Measurements from ENCODE around the gene MAPK1.
"Not testable (repeated sequence)": the region's sequence is repeated elsewhere in the genome, so short reads cannot be mapped to it uniquely, and the experiment has no call there.

The MAPK1 gene

DNA sequence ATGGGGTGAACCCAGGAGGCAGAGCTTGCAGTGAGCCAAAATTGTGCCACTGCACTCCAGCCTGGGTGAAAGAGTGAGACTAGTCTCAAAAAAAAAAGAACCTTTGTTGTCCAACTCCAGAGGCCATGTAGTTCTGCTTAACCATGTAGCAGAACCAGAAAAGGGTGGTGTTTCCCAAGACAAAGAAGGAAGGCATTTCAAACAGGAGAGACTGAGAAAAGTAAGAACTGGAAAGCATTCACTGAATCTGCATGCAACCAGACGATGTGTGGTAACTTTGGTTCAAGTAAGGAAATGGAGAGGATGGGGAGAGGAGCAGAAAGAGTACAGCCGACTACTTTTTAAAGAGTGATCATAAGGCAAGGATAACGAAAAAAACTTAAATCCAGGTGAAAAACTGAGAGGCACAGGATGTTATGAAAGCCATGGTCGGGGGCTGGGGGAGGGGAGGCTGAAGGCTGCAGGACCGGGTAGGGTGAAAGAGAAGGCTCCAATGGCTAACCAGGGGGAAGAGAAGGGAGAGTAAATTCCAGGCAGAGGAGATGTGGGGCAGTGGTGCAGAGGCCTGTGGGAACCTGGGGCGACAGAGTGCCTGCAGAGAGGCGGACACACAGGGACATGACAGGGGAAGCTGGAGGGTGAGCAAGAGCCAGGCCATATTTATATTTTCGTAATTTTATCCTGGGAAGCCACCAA is 48.8 kb downstream of the MAPK1 start:
- no peak for DNase-seq

DNA sequence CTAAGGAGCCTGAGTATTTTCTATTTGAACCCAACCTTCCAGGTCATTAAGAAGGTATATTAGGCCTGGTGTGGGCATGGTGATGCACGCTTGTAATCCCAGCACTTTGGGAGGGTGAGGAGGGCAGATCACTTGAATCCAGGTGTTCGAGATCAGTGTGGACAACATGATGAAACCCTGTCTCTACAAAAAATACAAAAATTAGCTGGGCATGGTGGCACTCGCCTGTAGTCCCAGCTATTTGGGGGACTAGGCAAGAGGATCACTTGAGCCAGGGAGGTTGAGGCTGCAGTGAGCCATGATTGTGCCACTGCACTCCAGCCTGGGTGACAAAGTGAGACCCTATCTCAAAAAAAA is 50.0 kb downstream of the MAPK1 start:
- DNase-seq, result not testable (repeated sequence)

DNA sequence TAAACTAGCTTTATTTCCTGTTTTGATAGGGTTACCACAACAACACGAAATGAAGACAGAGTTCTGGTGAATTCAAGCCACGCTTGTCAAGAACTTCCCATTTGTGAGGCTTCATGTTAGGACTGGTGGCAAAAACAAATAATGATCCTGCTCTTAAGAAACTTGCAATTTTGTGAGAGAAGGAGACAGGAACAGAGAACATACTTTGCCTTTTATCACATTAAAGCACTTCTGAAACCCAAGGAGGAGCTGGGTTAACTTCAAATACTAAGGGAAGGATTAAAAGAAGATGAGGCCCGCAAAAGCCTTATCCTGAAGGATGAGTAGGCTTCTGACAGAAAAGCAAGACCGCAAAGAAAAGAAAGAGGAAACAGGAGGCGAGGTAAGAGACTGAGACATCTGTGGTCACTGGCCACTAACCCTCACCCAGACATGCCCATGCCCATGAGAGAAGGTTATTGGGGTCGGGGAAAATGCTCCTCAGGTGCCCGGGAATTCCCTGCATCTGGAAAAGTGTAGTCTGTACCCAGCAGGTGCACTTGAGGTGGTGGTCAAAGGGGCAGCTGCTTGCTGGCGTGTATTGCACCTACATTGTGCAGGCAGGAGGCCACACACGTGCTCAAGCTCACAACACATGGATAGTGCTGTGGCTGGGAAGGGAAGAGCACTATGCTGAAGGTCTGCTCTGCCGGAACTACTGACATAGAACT is 50.5 kb downstream of the MAPK1 start:
- no peak for DNase-seq

DNA sequence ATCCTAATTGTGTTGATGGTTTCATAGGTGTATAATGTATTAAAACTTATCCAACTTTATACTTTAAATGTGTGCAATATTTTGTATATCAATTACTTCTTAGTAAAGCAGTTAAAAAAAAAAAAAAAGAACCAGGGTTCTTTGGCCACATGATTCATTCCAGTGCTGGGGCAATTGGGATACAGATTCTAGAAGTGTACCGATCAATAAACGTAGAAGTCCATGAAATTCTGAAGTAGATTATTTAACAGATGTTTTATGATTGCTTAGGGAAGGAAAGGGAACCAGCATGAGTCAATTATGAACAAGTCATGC is 51.0 kb downstream of the MAPK1 start:
- DNase-seq, result no peak

DNA sequence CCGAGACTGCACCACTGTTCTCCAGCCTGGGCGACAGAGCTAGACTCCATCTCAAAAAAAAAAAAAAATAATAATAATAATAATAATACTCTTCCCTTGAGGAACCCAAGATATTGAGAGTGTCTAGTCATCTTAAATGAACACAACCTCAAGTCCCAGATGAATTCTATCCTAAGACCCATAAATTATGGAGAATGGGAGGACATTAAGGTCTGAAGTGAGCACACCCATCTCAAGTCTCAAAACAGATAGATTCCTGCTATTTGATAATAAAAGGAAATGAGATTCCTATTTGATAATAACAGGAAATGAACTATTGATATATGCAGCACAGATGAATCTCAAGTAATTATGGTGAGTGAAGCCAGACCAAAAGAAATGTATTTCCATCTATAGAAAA is 51.5 kb downstream of the MAPK1 start:
- no peak for DNase-seq

DNA sequence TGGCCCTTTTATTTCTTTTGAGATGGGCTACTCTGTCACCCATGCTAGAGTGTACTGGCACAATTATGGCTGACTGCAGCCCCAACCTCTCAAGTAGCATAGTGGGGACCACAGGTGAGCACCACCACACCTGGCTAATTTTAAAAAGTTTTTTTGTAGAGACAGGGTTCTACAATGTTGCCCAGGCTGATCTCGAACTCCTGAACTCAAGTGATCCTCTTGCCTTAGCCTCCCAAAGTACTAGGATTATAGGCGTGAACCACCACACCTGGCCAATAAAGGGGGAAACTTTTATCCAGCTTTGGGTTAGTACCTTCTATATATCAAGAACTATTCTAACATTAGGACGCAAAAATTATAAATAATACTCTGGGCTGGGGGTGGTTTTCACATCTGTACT is 52.1 kb downstream of the MAPK1 start:
- no peak for DNase-seq

DNA sequence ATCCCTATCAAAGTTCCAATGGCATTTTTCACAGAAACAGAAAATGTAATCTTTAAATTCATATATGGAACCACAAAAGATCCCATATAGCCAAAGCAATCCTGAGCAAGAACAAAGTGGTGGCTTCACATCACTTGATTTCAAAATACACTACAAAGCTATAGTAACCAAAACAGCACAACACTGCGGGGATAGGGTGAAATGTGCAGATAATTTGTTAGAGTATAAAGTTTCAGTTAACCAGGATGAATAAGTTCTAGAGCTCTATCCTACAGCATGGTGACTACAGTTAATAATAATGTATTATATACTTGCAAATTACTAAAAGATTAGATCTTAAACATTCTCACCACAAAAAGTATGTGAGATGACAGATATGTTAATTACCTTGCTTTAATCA is 55.5 kb downstream of the MAPK1 start:
- DNase-seq, result no peak

DNA sequence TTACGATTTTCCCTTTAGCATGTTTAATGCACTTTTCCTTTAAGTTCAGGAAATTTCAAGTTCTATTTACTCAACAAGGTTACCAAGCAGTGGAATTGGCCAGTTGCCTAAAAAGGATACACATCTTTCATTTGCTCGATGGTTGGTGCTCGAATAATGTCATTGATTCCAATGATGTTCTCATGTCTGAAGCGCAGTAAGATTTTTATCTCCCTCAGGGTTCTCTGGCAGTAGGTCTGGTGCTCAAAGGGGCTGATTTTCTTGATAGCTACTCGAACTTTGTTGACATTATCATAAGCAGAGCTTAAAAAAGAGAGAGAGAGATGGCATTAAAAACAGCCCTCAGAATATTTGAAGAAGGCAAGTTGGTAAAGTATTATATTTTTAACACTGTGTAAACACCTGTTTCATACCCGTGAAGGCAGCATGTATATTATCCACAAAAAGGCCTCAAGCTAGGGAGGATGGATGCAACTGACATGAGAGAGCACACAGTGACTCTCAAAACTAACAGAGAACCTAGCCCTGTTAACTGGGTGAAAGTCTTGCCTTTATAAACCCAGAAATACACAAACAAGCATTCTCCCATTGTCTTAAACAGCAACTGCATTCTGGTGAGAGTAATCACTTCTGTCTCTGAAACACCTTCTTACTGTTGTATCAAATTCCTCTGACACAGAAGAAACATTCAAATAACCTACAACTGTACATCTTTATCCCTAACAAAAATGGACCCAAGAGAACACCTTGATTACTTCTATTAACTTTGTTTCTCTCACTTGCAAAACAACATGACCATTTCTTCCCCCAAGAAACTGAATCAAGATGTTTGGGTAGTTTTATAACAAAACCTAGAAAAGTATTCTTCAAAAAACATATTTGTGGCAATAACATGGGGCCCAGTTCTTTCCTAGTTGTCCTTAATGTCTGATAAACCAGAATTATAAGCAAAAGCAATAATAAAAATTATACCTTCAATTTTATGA is 59.6 kb downstream of the MAPK1 start:
- no peak for DNase-seq

DNA sequence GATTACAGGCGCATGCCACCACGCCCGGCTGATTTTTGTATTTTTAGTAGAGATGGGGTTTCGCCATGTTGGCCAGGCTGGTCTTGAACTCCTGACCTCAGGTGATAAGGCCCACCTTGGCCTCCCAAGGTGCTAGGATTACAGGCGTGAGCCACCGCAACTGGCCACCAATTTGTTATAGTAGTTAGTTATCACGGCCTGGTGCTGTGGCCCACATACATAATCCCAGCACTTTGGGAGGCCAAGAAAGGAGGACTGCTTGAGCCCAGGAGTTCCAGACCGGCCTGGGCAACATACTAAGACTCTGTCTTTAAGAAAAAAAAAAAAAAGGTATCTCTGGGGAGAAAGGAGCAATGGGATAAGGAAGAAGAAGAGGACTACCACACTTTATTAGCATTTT is 62.1 kb downstream of the MAPK1 start:
- DNase-seq, result not testable (repeated sequence)

DNA sequence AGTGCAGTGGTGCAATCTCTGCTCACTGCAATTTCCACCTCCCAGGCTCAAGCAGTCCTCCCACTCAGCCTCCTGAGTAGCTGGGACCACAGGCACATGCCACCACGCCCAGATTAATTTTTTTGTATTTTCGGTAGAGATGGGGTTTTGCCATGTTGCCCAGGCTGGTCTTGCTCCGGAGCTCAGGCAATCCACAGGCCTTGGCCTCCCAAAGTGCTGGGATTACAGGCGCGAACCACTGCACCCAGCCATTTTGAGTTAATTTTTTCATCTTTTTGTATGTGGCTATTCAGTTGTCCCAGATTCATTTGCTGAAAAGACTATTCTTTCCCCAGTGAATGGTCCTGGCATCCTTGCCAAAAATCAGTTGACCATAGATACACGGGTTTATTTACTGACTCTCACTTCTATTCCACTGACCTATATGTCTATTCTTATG is 63.6 kb downstream of the MAPK1 start:
- DNase-seq, result no peak

DNA sequence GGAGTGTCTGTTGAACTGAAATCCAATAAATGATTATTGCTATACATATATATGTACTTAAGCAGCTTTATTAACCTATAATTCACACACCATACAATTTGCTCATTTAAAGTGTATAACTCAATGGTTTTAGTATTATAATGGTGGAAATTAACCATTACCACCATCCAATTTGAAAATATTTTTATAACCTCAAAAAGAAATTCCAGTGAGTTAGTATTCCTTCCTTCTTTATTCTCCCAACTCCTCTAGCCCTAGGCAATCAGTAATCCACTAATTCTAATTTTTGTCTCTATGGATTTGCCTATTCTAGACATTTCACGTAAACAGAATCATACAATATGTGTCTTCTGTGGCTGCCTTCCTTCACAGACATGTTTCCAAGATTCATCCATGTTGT is 64.8 kb downstream of the MAPK1 start:
- no peak for DNase-seq

DNA sequence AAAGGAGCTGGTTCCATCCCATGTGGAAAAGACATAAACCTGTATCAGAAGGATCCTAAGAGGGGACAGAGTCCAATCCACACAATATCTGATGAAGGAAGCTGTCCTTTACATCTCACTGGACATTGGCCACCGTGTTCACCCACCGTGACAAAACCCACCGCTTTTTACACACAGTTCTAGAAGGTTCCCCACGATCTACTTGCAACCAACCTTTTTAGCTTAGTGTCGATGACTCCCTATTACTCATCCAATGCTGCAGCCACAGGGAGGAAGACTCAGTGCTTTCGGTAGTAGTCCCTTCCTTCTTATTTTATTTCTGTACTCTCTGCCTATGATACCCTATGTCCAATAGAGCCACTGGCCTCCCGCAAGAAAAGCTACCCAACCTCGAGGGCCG is 65.4 kb downstream of the MAPK1 start:
- no peak for DNase-seq

DNA sequence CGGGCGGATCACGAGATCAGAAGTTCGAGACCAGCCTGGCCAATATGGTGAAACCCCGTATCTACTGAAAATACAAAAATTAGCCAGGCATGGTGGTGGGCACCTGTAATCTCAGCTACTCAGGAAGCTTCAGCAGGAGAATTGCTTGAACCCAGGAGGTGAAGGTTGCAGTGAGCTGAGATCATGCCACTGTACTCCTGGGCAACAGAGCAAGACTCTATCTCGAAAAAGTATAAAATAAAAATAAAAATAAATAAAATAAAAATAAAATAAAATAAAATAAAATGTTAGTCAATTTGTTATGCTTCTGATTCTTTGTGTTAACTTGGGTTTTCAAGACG is 66.2 kb downstream of the MAPK1 start:
- DNase-seq, result not testable (repeated sequence)

DNA sequence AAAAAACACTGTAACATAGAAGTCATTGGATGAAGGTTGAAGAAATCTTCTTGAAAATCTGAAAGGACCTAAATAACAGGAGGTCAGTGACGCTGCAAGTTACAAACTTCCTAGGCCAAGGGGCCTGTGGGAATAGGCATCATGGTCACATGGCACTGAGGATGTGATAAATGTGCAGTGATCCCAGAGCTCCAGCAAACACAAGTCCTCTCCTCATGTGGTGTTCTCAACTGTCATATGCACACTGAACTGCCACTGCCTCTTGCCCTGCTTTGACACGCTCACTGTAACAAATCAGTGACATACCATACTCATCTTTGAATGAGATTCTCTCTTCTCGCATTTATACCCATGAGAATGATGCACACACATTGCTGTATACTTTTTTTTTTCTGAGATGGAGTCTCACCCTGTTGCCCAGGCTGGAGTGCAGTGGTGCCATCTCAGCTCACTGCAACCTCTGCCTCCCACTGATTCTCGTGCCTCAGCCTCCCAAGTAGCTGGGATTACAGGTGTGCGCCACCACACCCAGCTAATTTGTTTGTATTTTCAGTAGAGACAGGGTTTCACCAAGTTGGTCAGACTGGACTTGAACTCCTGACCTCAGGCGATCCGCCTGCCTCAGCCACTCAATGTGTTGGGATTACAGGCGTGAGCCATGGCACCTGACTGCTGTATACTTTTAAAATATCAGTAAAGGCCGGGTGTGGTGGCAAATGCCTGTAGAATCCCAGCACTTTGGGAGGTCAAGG is 66.7 kb downstream of the MAPK1 start:
- DNase-seq, result no peak

DNA sequence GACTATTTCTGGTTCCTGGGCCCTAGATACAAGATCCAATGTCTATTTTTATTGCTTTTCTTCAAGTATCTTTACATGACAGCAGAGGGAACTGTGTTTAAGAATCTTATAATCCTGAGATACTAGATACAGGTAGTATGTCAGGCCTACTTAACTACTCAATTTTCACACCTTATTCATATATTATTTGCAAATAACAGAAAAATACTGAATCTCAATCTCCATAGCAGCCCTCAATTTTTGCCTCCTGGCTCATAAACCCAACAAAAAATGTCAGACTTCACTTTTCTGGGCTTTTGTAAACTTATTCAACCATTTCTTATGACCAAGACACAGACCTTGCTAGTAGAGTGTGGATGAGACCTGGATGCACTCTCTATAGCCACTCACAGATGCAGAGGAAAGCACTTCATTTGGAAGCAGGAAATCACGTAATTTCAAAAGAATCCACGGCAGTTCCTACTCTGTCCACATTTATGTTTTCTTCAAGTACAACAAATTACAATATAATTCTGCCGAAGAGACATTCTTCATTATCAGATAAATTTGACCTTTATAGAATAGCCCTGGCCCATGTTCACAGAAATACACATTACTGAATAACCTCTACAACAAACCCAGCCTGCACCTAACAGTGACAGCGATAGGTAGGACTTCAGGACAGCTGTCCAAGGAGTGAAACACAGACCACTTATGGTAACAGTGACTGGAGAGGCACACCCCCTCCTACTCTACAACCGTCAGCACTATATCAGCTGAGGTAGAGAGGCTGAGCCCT is 69.8 kb downstream of the MAPK1 start:
- DNase-seq, result no peak

DNA sequence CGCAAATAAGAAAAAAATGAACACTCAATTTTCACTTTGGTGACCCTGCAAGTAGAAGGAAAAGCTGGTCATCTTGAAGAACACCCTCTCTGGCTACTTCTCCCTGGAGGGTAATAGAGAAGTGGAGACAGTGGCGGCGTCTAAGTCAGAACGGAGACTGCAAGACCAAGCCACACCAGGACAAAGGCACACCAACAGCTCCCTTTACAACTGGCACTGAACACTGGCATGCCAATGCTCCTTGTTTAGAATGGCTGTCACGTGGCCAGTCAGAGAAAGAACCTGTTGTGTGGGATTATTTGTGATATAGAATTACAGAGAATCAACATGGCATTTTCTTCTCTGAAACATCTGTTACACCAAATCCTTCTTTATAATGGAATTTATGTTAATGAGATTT is 70.6 kb downstream of the MAPK1 start:
- no peak for DNase-seq

DNA sequence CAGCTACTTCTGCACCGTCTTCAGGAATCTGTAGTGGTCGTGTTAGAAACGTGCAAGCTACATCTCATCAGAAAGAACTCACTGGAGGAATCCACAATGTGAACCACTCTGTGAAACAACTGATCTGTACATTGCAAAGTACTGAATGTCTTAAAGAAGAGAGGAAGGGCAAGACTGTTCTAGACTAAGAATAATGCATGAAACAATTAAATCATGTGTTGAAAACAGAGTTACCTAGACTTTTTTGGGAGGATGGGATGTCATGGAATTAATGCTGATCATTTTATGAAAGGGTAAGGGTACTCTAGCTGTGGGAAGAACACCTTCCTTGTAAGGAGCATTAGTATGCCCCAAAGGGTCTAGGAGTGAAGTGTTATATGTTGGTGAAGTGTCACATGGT is 71.2 kb downstream of the MAPK1 start:
- DNase-seq, result no peak

DNA sequence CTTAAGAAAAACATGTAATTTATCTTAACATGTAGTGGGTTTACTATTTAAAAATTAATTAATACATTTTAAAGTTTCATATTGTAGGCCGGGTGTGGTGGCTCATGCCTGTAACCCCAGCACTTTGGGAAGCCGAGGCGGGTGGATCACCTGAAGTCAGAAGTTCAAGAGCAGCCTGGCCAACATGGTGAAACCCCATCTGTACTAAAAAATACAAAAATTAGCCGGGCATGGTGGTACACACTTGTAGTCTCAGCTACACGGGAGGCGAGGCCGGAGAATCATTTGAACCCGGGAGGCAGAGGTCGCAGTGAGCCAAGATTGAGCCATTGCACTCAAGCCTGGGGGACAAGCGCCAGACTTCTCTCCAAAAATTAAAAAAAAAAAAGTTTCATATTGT is 73.7 kb downstream of the MAPK1 start:
- DNase-seq, result not testable (repeated sequence)

DNA sequence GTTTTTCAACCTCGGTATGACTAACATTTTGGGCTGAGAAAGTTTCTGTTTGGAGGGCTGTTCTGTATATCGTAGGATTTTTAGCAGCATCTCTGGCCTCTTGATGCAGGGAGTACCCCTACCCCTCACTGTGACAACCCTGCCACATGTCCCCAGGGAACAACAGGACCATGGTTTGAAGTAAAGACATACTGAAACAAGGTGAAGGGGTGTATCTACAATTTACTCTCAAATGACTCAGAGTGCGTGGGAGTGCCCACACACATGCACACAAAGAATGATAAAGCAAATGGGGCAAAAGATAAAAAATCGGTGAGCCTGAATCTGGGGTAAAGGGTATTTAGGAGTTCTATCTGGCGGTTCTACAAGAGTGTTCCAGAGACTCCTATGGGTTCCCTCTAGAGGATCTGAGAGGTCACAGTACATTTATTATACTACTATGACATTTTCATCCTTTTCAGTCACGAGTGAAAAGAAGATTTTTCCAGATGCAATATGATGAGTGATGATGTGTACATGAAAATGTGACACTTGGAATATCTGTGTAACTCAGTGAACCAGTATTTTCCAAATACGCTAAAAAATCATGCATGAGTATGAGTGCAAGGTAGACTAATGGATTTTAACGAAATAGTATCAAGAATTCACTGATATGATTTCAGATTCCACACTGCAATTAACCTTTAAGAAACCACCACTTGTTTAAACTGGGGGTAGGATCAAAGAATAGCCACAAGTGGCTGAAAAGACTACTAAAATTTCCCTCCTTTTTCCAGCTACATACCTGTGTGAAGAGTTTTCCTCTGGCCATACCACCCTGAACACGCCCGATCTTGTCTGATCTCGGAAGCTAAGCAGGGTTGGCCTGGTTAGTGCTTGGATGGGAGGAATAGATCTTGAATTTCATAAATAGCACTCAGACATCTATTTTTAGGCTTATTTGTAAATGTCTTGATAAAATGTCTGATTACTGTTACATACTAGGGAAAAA is 75.5 kb downstream of the MAPK1 start:
- no peak for DNase-seq

DNA sequence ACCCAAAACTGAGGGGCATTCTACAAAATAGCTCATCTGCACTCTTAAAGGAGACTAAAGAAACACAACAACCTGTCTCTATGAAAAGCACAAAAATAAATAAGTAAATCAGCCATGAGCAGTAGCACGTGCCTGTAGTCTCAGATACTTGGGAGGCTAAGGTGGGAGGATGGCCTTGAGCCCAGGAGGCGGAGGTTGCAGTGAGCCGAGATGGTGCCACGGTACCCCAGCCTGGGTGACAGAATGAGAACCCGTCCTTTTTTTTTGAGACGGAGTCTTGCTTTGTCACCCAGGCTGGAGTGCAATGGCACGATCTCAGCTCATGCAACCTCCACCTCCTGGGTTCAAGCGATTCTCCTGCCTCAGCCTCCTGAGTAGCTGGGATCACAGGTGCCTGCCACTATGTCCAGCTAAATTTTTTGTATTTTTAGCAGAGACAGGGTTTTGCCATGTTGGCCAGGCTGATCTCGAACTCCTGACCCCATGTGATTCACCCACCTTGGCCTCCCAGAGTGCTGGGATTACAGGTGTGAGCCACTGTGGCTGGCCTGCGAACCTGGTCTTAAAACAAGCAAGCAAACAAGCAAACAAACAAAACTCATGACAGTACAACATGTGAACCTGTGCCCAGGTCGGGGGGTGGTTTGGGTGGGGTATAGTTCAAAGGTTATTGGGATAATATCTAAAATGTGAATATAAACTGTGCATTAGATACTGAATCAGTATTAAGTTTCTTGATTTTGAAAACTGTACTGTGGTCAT is 76.4 kb downstream of the MAPK1 start:
- not testable (repeated sequence) for DNase-seq

Measured in SHP77 (cell line).